Nephron (organoid): ENCODE measurements around the gene PPP1R14B.
A peak's percentile ranks its signal among the peaks of the same experiment; 100 is the strongest.

ENCODE experiments used
- H3K27ac Mint-ChIP-seq, 3 experiments: 2 replicates each; pipeline ENCODE4 v1.8.0; 2020; ENCODE audit warnings: mixed read lengths in 3 of 3, mild to moderate bottlenecking in 2 of 3, moderate library complexity in 1 of 3
- H3K27me3 Mint-ChIP-seq: 2 replicates; pipeline ENCODE4 v1.8.0; 2021; ENCODE audit warnings: low read depth, mild to moderate bottlenecking, moderate library complexity, mixed read lengths
- H3K36me3 Mint-ChIP-seq: 2 replicates; pipeline ENCODE4 v1.8.0; 2020; ENCODE audit warnings: low read depth, mixed read lengths
- H3K4me1 Mint-ChIP-seq: 2 replicates; pipeline ENCODE4 v1.8.0; 2020; ENCODE audit warnings: mixed read lengths
- H3K4me3 Mint-ChIP-seq, 3 experiments: 2 replicates each; pipeline ENCODE4 v1.8.0; 2020; ENCODE audit warnings: mild to moderate bottlenecking in 3 of 3, mixed read lengths in 3 of 3, moderate library complexity in 2 of 3
- H3K9me3 Mint-ChIP-seq: 2 replicates; pipeline ENCODE4 v1.8.0; 2020; ENCODE audit warnings: mixed read lengths
- TF ChIP-seq, protein P1 (sequence below), 3 experiments: fragments of 200-600 bp; sonication (generic); IDR thresholded peaks; one replicate each; pipeline ENCODE4 v1.5.0; 2021; ENCODE audit warnings: antibody characterized with exemption in 3 of 3; ENCODE audit not compliant: unreplicated experiment in 3 of 3

Gene PPP1R14B

DNA sequence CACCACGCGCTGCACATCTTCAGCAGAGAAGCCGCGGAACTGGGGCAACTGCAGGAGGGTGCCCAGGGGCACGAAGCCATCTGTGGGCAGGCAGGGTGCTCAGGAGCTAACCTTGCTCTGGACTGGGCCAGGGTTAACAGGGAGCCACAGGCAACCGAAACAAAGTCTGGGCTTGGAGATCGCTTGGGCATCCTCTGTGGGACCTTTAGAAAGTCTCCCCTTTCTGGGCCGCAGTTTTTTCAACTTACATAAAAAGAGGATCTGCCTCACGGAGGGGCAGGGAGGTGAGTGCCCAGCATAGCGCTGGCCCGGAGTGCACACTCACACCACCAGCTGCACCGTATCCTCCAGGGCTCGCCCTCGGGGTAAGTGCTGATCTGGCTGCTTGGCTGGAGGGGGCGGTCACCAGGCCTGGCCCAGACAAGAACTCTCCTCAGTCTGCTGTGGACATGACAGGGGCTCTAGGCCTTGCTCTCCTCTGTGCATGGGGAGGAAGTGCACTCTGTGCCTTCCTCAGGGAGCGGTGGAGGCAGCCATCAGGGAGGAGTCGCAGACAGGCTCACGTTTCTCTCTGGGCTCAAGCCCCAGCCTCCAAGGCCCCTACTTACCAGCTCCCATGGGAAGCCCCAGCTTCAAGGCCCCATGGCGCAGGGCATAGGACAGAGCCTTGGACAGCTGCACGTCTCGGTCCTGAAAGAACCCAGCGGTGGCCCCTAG, 21.7 kb downstream of the PPP1R14B start:
- Mint-ChIP-seq H3K27me3 (no peaks in the 10 kb centered on the region), H3K27ac (peak overlapping the region in 2 of 3 experiments; percentile 84 to 85), H3K9me3 (no peaks in the 10 kb centered on the region), H3K4me1 (peaks cover 22% of the 10 kb centered on the region), H3K4me3 (peak overlapping the region; percentile 87 to 91 (median 90)), H3K36me3 (no peaks in the 10 kb centered on the region)
- TF ChIP-seq, protein P1, sequence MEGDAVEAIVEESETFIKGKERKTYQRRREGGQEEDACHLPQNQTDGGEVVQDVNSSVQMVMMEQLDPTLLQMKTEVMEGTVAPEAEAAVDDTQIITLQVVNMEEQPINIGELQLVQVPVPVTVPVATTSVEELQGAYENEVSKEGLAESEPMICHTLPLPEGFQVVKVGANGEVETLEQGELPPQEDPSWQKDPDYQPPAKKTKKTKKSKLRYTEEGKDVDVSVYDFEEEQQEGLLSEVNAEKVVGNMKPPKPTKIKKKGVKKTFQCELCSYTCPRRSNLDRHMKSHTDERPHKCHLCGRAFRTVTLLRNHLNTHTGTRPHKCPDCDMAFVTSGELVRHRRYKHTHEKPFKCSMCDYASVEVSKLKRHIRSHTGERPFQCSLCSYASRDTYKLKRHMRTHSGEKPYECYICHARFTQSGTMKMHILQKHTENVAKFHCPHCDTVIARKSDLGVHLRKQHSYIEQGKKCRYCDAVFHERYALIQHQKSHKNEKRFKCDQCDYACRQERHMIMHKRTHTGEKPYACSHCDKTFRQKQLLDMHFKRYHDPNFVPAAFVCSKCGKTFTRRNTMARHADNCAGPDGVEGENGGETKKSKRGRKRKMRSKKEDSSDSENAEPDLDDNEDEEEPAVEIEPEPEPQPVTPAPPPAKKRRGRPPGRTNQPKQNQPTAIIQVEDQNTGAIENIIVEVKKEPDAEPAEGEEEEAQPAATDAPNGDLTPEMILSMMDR (IDR thresholded peaks at IDR 0.05; ENCODE audit: unreplicated experiment in 3 of 3), result no peak

DNA sequence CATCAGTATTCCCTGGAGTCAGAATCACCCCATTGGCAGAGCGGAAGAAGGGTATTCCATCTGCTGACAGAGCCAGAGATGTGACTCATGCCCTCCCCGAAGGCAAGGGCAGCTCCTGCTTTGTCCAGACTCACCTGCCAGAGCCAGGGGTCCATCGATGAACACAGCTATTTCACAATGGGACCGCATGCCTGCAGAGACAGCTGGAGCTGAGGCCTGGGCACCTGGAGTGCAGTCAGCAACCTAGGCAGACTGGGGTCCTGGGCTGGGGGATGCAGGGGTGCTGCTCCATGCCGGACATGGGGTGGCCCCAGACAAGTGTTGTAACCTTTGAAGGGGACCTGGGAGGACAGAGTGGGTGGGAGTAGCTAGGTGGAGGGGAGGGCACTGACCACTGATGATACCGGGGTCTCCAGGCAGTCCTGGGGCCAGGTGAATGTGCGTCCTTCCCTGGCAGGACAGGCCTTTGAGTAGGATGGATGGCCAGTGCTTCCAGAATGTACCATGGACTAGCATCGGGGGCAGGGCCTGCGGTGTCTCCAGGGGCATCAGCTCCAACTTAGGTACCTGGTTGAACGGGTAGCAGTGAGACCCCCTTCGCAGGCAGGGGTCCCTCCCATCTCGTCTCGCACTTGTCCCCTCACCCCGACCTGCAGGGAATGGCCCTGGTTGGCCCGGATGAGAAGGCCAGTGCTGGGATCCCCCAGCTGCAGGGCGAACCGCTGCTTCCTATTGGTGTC, 22.4 kb downstream of the PPP1R14B start:
- no peaks in the 10 kb centered on the region for H3K9me3 Mint-ChIP-seq
- no peaks in the 10 kb centered on the region for H3K36me3 Mint-ChIP-seq
- H3K27ac Mint-ChIP-seq, result peak overlapping the region in 1 of 3 experiments; percentile 32
- TF ChIP-seq, protein P1 (IDR thresholded peaks at IDR 0.05; ENCODE audit: unreplicated experiment in 3 of 3), result no peak
- no peaks in the 10 kb centered on the region for H3K27me3 Mint-ChIP-seq
- peaks cover 15% of the 10 kb centered on the region for H3K4me1 Mint-ChIP-seq
- H3K4me3 Mint-ChIP-seq, result peak overlapping the region; percentile 87 to 91 (median 90)

DNA sequence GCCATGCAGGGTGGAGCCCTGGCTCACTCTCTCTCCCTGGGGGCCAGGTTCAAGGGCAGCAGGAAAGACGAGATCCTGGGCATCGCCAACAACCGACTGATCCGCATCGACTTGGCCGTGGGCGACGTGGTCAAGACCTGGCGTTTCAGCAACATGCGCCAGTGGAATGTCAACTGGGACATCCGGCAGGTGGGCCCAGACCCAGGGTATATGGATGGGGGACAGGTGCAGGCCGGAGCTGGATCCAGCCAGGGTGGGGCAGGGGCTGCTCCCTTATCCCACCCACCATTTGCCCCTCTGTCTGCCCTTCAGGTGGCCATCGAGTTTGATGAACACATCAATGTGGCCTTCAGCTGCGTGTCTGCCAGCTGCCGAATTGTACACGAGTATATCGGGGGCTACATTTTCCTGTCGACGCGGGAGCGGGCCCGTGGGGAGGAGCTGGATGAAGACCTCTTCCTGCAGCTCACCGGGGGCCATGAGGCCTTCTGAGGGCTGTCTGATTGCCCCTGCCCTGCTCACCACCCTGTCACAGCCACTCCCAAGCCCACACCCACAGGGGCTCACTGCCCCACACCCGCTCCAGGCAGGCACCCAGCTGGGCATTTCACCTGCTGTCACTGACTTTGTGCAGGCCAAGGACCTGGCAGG, 23.6 kb downstream of the PPP1R14B start:
- Mint-ChIP-seq H3K36me3 (no peaks in the 10 kb centered on the region), H3K27ac (no peak overlapping the region), H3K4me3 (no peak overlapping the region), H3K4me1 (peaks cover 15% of the 10 kb centered on the region), H3K9me3 (no peaks in the 10 kb centered on the region), H3K27me3 (no peaks in the 10 kb centered on the region)
- TF ChIP-seq, protein P1 (IDR thresholded peaks at IDR 0.05; ENCODE audit: unreplicated experiment in 3 of 3), result no peak

DNA sequence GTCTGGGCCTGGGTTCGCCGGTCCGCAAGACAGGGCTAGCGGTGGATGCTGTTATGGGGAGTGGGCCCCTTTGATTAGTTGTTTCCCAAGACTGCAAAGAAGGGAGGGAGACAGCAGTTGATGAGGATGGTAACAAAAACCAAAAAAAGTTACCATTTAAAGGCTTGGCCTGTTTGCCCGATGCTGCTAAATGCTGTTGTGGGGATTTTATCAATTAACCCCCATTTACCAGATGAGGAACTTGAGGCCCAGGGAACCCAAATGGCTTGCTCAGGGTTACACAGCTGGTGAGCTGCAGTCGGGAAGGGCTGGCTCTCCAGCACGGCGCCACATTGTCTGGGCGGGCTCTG, 24.1 kb downstream of the PPP1R14B start:
- H3K36me3 Mint-ChIP-seq, result no peaks in the 10 kb centered on the region
- TF ChIP-seq, protein P1 (IDR thresholded peaks at IDR 0.05; ENCODE audit: unreplicated experiment in 3 of 3), result no peak
- H3K27ac Mint-ChIP-seq, result no peak overlapping the region
- H3K4me1 Mint-ChIP-seq, result peaks cover 13% of the 10 kb centered on the region
- no peaks in the 10 kb centered on the region for H3K27me3 Mint-ChIP-seq
- no peaks in the 10 kb centered on the region for H3K9me3 Mint-ChIP-seq
- no peak overlapping the region for H3K4me3 Mint-ChIP-seq

DNA sequence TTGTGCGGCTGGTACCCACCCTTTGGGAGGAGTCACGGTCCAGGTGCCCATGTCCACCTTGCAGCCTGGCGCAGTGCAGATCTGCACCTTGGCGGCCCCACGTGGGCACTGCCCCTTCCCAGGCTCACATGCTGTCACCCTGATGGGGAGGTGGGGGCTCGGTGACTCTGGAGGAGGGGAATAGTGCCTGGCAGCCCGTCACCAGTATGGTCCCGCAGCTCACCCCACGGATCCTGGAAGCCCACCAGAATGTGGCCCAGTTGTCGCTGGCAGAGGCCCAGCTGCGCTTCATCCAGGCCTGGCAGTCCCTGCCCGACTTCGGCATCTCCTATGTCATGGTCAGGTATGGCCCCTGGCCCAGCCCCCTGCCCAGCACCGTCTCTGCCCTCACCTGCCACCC, 25.9 kb downstream of the PPP1R14B start:
- H3K27me3 Mint-ChIP-seq, result no peaks in the 10 kb centered on the region
- TF ChIP-seq, protein P1 (IDR thresholded peaks at IDR 0.05; ENCODE audit: unreplicated experiment in 3 of 3), result no peak
- H3K36me3 Mint-ChIP-seq, result no peaks in the 10 kb centered on the region
- H3K27ac Mint-ChIP-seq, result no peak overlapping the region
- H3K4me3 Mint-ChIP-seq, result no peak overlapping the region
- H3K9me3 Mint-ChIP-seq, result no peaks in the 10 kb centered on the region
- peaks cover 5% of the 10 kb centered on the region for H3K4me1 Mint-ChIP-seq
